Bronchial epithelial cell (primary cell): Measurements from ENCODE around the gene ZNF710. TPM values are rescaled to one million over a fixed set of nuclear protein-coding genes. Genes with fewer than 3 reads are reported as not detected.

Experiments used
- DNase-seq: peaks from one replicate; pipeline ENCODE4 v3.0.0-alpha.2; 2010; ENCODE audit warnings: low read depth
- FAIRE-seq: peaks from 2 replicates; lab custom pipeline; 2011; peaks lifted over from hg19 to GRCh38; lab: Jason Lieb, UNC
- H3K27me3 ChIP-seq: 2 replicates; pipeline ENCODE4 v1.5.1; 2011; ENCODE audit warnings: low read length; ENCODE audit not compliant: control insufficient read depth, insufficient read depth
- H3K36me3 ChIP-seq: 2 replicates; pipeline ENCODE4 v1.5.1; 2011; ENCODE audit warnings: low read length; ENCODE audit not compliant: control insufficient read depth, insufficient read depth
- H3K4me3 ChIP-seq: 2 replicates; pipeline ENCODE4 v1.5.1; 2011; ENCODE audit warnings: mild to moderate bottlenecking, low read depth, low read length, control low read depth
- CTCF ChIP-seq: IDR thresholded peaks from 2 replicates; pipeline ENCODE4 v1.5.1; 2011; ENCODE audit warnings: mild to moderate bottlenecking, moderate library complexity, low read length, control low read depth, inconsistent platforms; ENCODE audit not compliant: insufficient read depth, severe bottlenecking
- total RNA-seq: library from RNA; depleted of rRNA; stranded (reverse); fragments of >200 nt; gene quantifications from 2 replicates; pipeline ENCODE4 v1.2.1, GENCODE V29; 2014

The ZNF710 gene
- total RNA-seq, 1 donor from 2014 or later: 7.6 TPM

- H3K36me3 ChIP-seq: peaks cover 18% of the 10 kb centered on the region
- no peak for TF ChIP-seq CTCF
- no peak overlapping the region for H3K4me3 ChIP-seq
- DNase-seq (no peak), FAIRE-seq (no peak)
- no peaks in the 10 kb centered on the region for H3K27me3 ChIP-seq
These were observed 78.7 kb downstream of the ZNF710 start for GRCh38 chr15:90079619-90080457.

- no peaks in the 10 kb centered on the region for H3K27me3 ChIP-seq
- no peak for DNase-seq
- H3K4me3 ChIP-seq: no peak overlapping the region
- FAIRE-seq: no peak
- TF ChIP-seq CTCF: no peak
- peaks cover 21% of the 10 kb centered on the region for H3K36me3 ChIP-seq
These were observed 79.3 kb downstream of the ZNF710 start for GRCh38 chr15:90080458-90080755.

GRCh38 chr15:90080818-90081393 lies 79.8 kb downstream of the ZNF710 start:
- Histone ChIP-seq H3K36me3 (peaks cover 21% of the 10 kb centered on the region), H3K4me3 (no peak overlapping the region), H3K27me3 (no peaks in the 10 kb centered on the region)
- TF ChIP-seq CTCF: no peak
- FAIRE-seq: no peak
- DNase-seq: no peak

GRCh38 chr15:90082140-90082715 lies 81.1 kb downstream of the ZNF710 start:
- Histone ChIP-seq H3K36me3 (peaks cover 21% of the 10 kb centered on the region), H3K4me3 (no peak overlapping the region), H3K27me3 (no peaks in the 10 kb centered on the region)
- FAIRE-seq (no peak), DNase-seq (no peak)
- TF ChIP-seq CTCF: no peak

- Histone ChIP-seq H3K4me3 (no peak overlapping the region), H3K36me3 (peaks cover 20% of the 10 kb centered on the region), H3K27me3 (no peaks in the 10 kb centered on the region)
- FAIRE-seq (no peak), DNase-seq (no peak)
- TF ChIP-seq CTCF: no peak
These were observed 82.3 kb downstream of the ZNF710 start for GRCh38 chr15:90083419-90083818.
